Measurements from ENCODE around the gene TRPV3. TPM values are rescaled to one million over a fixed set of nuclear protein-coding genes. Genes with fewer than 3 reads are reported as not detected.
A peak's percentile ranks its signal among the peaks of the same experiment; 100 is the strongest.

TRPV3 gene
- total RNA-seq, 1 donor from 2014 or later = 1.6 TPM

GRCh38 chr17:3505008-3505407 is 52.6 kb downstream of the TRPV3 start:
- no peak for DNase-seq (ENCODE audit: low spot score, unreplicated experiment)
- H3K9me3 Mint-ChIP-seq (ENCODE audit: low read depth) = peaks cover 10% of the 10 kb centered on the region
- no peak overlapping the region for H3K4me3 Mint-ChIP-seq (ENCODE audit: low read depth)
- peaks cover 4% of the 10 kb centered on the region for H3K36me3 Mint-ChIP-seq (ENCODE audit: insufficient read depth)
- no peaks in the 10 kb centered on the region for H3K4me1 Mint-ChIP-seq (ENCODE audit: low read depth)
- no peaks in the 10 kb centered on the region for H3K27me3 Mint-ChIP-seq
- TF ChIP-seq, protein P1, sequence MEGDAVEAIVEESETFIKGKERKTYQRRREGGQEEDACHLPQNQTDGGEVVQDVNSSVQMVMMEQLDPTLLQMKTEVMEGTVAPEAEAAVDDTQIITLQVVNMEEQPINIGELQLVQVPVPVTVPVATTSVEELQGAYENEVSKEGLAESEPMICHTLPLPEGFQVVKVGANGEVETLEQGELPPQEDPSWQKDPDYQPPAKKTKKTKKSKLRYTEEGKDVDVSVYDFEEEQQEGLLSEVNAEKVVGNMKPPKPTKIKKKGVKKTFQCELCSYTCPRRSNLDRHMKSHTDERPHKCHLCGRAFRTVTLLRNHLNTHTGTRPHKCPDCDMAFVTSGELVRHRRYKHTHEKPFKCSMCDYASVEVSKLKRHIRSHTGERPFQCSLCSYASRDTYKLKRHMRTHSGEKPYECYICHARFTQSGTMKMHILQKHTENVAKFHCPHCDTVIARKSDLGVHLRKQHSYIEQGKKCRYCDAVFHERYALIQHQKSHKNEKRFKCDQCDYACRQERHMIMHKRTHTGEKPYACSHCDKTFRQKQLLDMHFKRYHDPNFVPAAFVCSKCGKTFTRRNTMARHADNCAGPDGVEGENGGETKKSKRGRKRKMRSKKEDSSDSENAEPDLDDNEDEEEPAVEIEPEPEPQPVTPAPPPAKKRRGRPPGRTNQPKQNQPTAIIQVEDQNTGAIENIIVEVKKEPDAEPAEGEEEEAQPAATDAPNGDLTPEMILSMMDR (IDR thresholded peaks at IDR 0.05; ENCODE audit: unreplicated experiment) = no peak
- no peak overlapping the region for H3K27ac Mint-ChIP-seq

DNA sequence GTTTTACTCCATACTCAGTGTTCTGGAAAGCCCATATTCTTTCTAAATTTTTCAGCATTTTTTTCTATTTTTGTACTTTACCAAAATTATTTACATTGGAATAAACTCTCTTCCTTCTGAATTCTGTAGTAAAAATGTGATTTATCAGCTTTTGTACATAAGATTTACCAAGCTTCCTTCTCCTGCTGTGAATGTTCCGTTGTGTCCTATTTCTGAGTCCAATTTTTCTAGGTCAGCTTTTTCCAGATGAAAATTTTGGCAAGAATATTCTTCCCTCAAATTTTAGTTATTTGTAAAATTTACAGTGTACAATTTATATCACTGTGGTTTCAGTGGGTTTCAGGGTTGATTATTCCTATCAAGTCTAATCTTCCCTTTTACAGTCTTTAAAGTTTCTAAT is 54.3 kb downstream of the TRPV3 start:
- Mint-ChIP-seq H3K36me3 (ENCODE audit: insufficient read depth) (peaks cover 4% of the 10 kb centered on the region), H3K27ac (no peak overlapping the region), H3K4me3 (ENCODE audit: low read depth) (no peak overlapping the region), H3K27me3 (no peaks in the 10 kb centered on the region), H3K4me1 (ENCODE audit: low read depth) (no peaks in the 10 kb centered on the region), H3K9me3 (ENCODE audit: low read depth) (peaks cover 7% of the 10 kb centered on the region)
- DNase-seq (ENCODE audit: low spot score, unreplicated experiment) = no peak
- TF ChIP-seq, protein P1 (IDR thresholded peaks at IDR 0.05; ENCODE audit: unreplicated experiment) = no peak

DNA sequence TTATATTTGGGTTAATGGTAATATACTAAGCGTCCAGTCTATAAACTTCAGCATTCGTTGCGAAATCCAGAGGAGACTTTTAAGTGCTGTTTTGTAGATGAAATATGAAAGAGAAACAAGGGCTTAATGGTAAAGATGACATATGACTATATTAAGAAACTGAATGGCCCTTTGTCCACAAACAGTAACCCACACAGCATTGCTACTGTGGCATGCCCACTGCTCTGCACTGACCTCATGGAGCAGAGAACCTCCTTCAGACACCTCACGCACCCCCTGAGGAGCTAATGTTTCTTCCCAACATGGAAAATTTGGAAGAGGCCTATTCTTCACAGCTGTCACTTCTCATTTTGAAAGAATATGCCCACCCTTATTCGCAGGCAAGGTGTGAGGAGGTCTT is 55.1 kb downstream of the TRPV3 start:
- TF ChIP-seq, protein P1 (IDR thresholded peaks at IDR 0.05; ENCODE audit: unreplicated experiment) = no peak
- peaks cover 7% of the 10 kb centered on the region for H3K9me3 Mint-ChIP-seq (ENCODE audit: low read depth)
- H3K36me3 Mint-ChIP-seq (ENCODE audit: insufficient read depth) = peaks cover 4% of the 10 kb centered on the region
- DNase-seq (ENCODE audit: low spot score, unreplicated experiment) = no peak
- H3K4me1 Mint-ChIP-seq (ENCODE audit: low read depth) = no peaks in the 10 kb centered on the region
- H3K27ac Mint-ChIP-seq = no peak overlapping the region
- H3K4me3 Mint-ChIP-seq (ENCODE audit: low read depth) = no peak overlapping the region
- no peaks in the 10 kb centered on the region for H3K27me3 Mint-ChIP-seq

DNA sequence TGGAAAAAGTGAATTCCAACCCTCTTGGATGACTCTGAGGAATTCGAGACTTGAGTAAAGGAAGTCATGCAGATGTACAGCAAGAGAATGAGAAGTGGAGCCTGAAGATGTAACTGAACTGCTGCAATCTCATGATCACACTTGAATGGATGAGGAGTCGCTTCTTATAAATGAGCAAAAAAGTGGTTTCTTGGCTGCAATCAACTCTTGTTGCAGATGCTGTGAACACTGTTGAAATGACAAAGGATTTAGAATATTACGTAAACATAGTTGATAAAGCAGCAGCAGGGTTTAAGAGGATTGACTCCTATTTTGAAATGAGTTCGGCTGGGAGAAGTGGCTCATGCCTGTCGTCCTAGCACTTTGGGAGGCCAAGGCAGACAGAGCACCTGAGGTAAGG is 56.3 kb downstream of the TRPV3 start:
- no peak for DNase-seq (ENCODE audit: low spot score, unreplicated experiment)
- Mint-ChIP-seq H3K36me3 (ENCODE audit: insufficient read depth) (peaks cover 4% of the 10 kb centered on the region), H3K27ac (no peak overlapping the region), H3K27me3 (no peaks in the 10 kb centered on the region), H3K4me3 (ENCODE audit: low read depth) (no peak overlapping the region), H3K9me3 (ENCODE audit: low read depth) (peaks cover 7% of the 10 kb centered on the region), H3K4me1 (ENCODE audit: low read depth) (peaks cover 5% of the 10 kb centered on the region)
- TF ChIP-seq, protein P1 (IDR thresholded peaks at IDR 0.05; ENCODE audit: unreplicated experiment) = no peak

- peaks cover 12% of the 10 kb centered on the region for H3K9me3 Mint-ChIP-seq (ENCODE audit: low read depth)
- H3K27ac Mint-ChIP-seq = peak overlapping the region; percentile 8
- TF ChIP-seq, protein P1 (IDR thresholded peaks at IDR 0.05; ENCODE audit: unreplicated experiment) = no peak
- H3K4me3 Mint-ChIP-seq (ENCODE audit: low read depth) = no peak overlapping the region
- no peaks in the 10 kb centered on the region for H3K27me3 Mint-ChIP-seq
- H3K4me1 Mint-ChIP-seq (ENCODE audit: low read depth) = peaks cover 6% of the 10 kb centered on the region
- no peak for DNase-seq (ENCODE audit: low spot score, unreplicated experiment)
- peaks cover 4% of the 10 kb centered on the region for H3K36me3 Mint-ChIP-seq (ENCODE audit: insufficient read depth)
These were observed 60.5 kb downstream of the TRPV3 start for GRCh38 chr17:3497101-3497500.

Measured in progenitor cell of endocrine pancreas (in vitro differentiated cells).